Uterus (tissue), 2 donors: ENCODE measurements around the gene CHAF1A.

ENCODE experiments used
- CTCF ChIP-seq, 4 experiments: fragments of 200-600 bp in 2 of 4; fragments of 450-650 bp in 2 of 4; sonication (generic) in 2 of 4; IDR thresholded peaks; one replicate each; pipeline ENCODE4 v1.5.1; 2016 to 2019; ENCODE audit warnings: antibody characterized with exemption in 4 of 4, mild to moderate bottlenecking in 2 of 4, moderate library complexity in 1 of 4
- POLR2A ChIP-seq, 2 donors: fragments of 450-650 bp; IDR thresholded peaks; one replicate each; pipeline ENCODE4 v1.6.1; 2016; ENCODE audit warnings: antibody characterized with exemption in 2 of 2, mild to moderate bottlenecking in 1 of 2, moderate library complexity in 1 of 2

- no peak for TF ChIP-seq CTCF (IDR thresholded peaks at IDR 0.05)
- TF ChIP-seq POLR2A (IDR thresholded peaks at IDR 0.05), result no peak
These were observed 52.6 kb downstream of the CHAF1A start for GRCh38 chr19:4454747-4455718.
